Vagina (tissue), 2 donors: ENCODE measurements around the gene TRABD2B.

Experiments
- CTCF ChIP-seq, 3 experiments: fragments of 450-650 bp in 2 of 3; fragments of 200-600 bp in 1 of 3; sonication (generic) in 1 of 3; IDR thresholded peaks; one replicate each; pipeline ENCODE4 v1.5.1; 2017 to 2019; ENCODE audit warnings: antibody characterized with exemption in 3 of 3, mild to moderate bottlenecking in 2 of 3, moderate library complexity in 2 of 3
- POLR2A ChIP-seq, 2 donors: fragments of 450-650 bp; IDR thresholded peaks; one replicate each; pipeline ENCODE4 v1.6.1; 2017; ENCODE audit warnings: antibody characterized with exemption in 2 of 2, mild to moderate bottlenecking in 2 of 2, moderate library complexity in 2 of 2

GRCh38 chr1:47805921-47806361 lies 191.2 kb downstream of the TRABD2B start:
- TF ChIP-seq CTCF (IDR thresholded peaks at IDR 0.05) = no peak
- TF ChIP-seq POLR2A (IDR thresholded peaks at IDR 0.05) = no peak
